Endodermal cell (in vitro differentiated cells): Measurements from ENCODE around the gene DNAJB2. TPM values are rescaled to one million over a fixed set of nuclear protein-coding genes. Genes with fewer than 3 reads are reported as not detected.
A peak's percentile ranks its signal among the peaks of the same experiment; 100 is the strongest.

Experiments used
- DNase-seq: peaks from one replicate; pipeline ENCODE4 v3.0.0-alpha.2; 2017
- H3K27ac ChIP-seq: 2 replicates; pipeline ENCODE4 v1.5.1; 2013; ENCODE audit warnings: mild to moderate bottlenecking, low read depth, low read length, moderate library complexity
- H3K27me3 ChIP-seq: 2 replicates; pipeline ENCODE4 v1.6.1; 2013; ENCODE audit warnings: mild to moderate bottlenecking, low read length, moderate library complexity; ENCODE audit not compliant: insufficient read depth, control insufficient read depth, poor library complexity, severe bottlenecking
- H3K36me3 ChIP-seq: 2 replicates; pipeline ENCODE4 v1.7.0; 2013; ENCODE audit warnings: mild to moderate bottlenecking, low read length, moderate library complexity; ENCODE audit not compliant: control insufficient read depth, insufficient read depth
- H3K4me1 ChIP-seq: one replicate; pipeline ENCODE4 v1.7.0; 2013; ENCODE audit warnings: low read length; ENCODE audit not compliant: control insufficient read depth, insufficient read depth
- H3K4me3 ChIP-seq: 2 replicates; pipeline ENCODE4 v1.5.1; 2013; ENCODE audit warnings: mild to moderate bottlenecking, low read length, moderate library complexity
- H3K9ac ChIP-seq: 2 replicates; pipeline ENCODE4 v1.6.1; 2013; ENCODE audit warnings: mild to moderate bottlenecking, low read length, moderate library complexity; ENCODE audit not compliant: poor library complexity, severe bottlenecking; ENCODE audit errors: extremely low read depth
- H3K9me3 ChIP-seq: 2 replicates; pipeline ENCODE4 v1.6.1; 2013; ENCODE audit warnings: mild to moderate bottlenecking, low read length, moderate library complexity; ENCODE audit not compliant: control insufficient read depth
- H3K27ac Mint-ChIP-seq: 2 replicates; pipeline ENCODE4 v1.8.0; 2020; ENCODE audit warnings: mixed read lengths
- H3K27me3 Mint-ChIP-seq: 2 replicates; pipeline ENCODE4 v1.8.0; 2021; ENCODE audit warnings: mild to moderate bottlenecking, mixed read lengths; ENCODE audit not compliant: insufficient read depth
- H3K36me3 Mint-ChIP-seq: 2 replicates; pipeline ENCODE4 v1.8.0; 2020; ENCODE audit warnings: low read depth, mixed read lengths
- H3K4me1 Mint-ChIP-seq: 2 replicates; pipeline ENCODE4 v1.8.0; 2020; ENCODE audit warnings: mixed read lengths
- H3K4me3 Mint-ChIP-seq: 2 replicates; pipeline ENCODE4 v1.8.0; 2020; ENCODE audit warnings: mild to moderate bottlenecking, moderate library complexity, mixed read lengths
- H3K9me3 Mint-ChIP-seq: 2 replicates; pipeline ENCODE4 v1.8.0; 2020; ENCODE audit warnings: mild to moderate bottlenecking, mixed read lengths
- WGBS, 2 experiments: methylation state at CpG; one replicate each; pipeline versions ENCODE4 v1.1.5 to v1.1.7; 2013; ENCODE audit warnings: missing lambda C conversion rate in 2 of 2, mixed read lengths in 1 of 2; ENCODE audit not compliant: insufficient coverage in 1 of 2, insufficient read length in 1 of 2; 5-methylcytosine and 5-hydroxymethylcytosine counted together
- total RNA-seq, 2 donors: library from RNA; stranded (reverse); fragmentation: NEBNext Ultra II Directional in 1 of 2; extraction: Animal tissue kit (Norgen Biotek cat#: 25700) in 1 of 2; gene quantifications; 2 replicates in 1 of 2; 3 replicates in 1 of 2; pipeline ENCODE4 v1.2.1, GENCODE V29; 2021
- TF ChIP-seq, protein P1 (sequence below): fragments of 200-600 bp; sonication (generic); conservative IDR thresholded peaks from 2 replicates; pipeline ENCODE4 v1.5.0; 2021; ENCODE audit warnings: antibody characterized with exemption, mild to moderate bottlenecking

DNAJB2 gene
- total RNA-seq, 2 donors from 2014 or later = 61.9 to 80.9 TPM

DNA sequence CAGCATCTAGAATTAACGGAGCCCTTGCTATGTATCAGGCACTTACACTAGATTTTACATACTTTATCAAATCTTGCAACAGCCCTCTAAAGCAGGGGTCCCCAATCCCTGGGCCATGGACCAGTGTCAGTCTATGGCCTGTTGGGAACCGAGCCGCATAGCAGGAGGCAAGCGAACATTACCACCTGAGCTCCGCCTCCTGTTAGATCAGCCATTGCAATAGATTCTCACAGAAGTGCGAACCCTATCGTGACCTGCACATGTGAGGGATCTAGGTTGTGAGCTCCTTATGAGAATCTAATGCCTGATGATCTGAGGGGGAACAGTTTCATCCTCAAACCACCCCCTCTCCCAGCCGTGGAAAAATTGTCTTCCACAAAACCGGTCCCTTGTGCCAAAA lies 13.4 kb downstream of the DNAJB2 start:
- H3K27me3 Mint-ChIP-seq = peaks cover 36% of the 10 kb centered on the region
- no peak overlapping the region for H3K27ac Mint-ChIP-seq
- no peak overlapping the region for H3K4me3 ChIP-seq
- no peaks in the 10 kb centered on the region for H3K36me3 Mint-ChIP-seq
- H3K27me3 ChIP-seq = peaks cover 9% of the 10 kb centered on the region
- 94 to 96% methylated on average over 6 to 9 of the region's 9 CpGs for WGBS, 2 experiments
- no peaks in the 10 kb centered on the region for H3K36me3 ChIP-seq
- no peak overlapping the region for H3K27ac ChIP-seq
- H3K4me1 ChIP-seq = no peaks in the 10 kb centered on the region
- H3K9me3 ChIP-seq = no peaks in the 10 kb centered on the region
- no peak overlapping the region for H3K4me3 Mint-ChIP-seq
- TF ChIP-seq, protein P1, sequence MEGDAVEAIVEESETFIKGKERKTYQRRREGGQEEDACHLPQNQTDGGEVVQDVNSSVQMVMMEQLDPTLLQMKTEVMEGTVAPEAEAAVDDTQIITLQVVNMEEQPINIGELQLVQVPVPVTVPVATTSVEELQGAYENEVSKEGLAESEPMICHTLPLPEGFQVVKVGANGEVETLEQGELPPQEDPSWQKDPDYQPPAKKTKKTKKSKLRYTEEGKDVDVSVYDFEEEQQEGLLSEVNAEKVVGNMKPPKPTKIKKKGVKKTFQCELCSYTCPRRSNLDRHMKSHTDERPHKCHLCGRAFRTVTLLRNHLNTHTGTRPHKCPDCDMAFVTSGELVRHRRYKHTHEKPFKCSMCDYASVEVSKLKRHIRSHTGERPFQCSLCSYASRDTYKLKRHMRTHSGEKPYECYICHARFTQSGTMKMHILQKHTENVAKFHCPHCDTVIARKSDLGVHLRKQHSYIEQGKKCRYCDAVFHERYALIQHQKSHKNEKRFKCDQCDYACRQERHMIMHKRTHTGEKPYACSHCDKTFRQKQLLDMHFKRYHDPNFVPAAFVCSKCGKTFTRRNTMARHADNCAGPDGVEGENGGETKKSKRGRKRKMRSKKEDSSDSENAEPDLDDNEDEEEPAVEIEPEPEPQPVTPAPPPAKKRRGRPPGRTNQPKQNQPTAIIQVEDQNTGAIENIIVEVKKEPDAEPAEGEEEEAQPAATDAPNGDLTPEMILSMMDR = no peak
- no peak overlapping the region for H3K9ac ChIP-seq
- DNase-seq = peak; percentile 28
- H3K4me1 Mint-ChIP-seq = no peaks in the 10 kb centered on the region
- no peaks in the 10 kb centered on the region for H3K9me3 Mint-ChIP-seq

DNA sequence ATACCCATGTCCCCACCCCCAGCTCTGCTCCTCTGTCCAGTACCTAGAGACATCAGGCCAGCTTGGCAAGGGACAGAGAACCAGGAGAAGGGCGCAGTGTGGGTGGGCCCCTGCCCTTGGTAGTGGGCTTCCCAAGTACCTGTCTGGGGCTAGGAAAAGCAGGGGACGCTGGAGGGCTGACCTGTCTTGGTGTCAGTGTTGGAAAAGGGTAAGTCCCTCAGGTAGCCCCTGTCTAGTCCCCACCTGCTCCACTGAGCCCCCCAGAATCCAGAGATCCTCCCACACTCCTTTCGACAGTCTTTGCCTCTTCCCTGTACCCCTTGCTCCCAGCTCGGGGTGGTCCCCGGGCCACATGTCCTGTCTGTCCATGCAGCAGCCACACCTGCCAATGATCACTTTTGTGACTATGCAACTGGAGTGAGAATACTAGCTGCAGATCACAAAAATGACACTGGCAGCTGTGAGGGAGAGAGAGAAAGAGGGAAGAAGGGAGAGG lies 14.6 kb downstream of the DNAJB2 start:
- Histone ChIP-seq H3K4me1 (no peaks in the 10 kb centered on the region), H3K27me3 (peaks cover 9% of the 10 kb centered on the region), H3K9me3 (no peaks in the 10 kb centered on the region), H3K9ac (no peak overlapping the region), H3K36me3 (no peaks in the 10 kb centered on the region), H3K27ac (no peak overlapping the region), H3K4me3 (peak overlapping the region; percentile 81)
- Mint-ChIP-seq H3K4me1 (peaks cover under 1% of the 10 kb centered on the region), H3K27ac (no peak overlapping the region), H3K36me3 (no peaks in the 10 kb centered on the region), H3K9me3 (no peaks in the 10 kb centered on the region), H3K4me3 (peak overlapping the region; percentile 73), H3K27me3 (peaks cover 40% of the 10 kb centered on the region)
- TF ChIP-seq, protein P1 = no peak
- no peak for DNase-seq
- 94 to 96% methylated on average over 3 to 5 of the region's 5 CpGs for WGBS, 2 experiments

DNA sequence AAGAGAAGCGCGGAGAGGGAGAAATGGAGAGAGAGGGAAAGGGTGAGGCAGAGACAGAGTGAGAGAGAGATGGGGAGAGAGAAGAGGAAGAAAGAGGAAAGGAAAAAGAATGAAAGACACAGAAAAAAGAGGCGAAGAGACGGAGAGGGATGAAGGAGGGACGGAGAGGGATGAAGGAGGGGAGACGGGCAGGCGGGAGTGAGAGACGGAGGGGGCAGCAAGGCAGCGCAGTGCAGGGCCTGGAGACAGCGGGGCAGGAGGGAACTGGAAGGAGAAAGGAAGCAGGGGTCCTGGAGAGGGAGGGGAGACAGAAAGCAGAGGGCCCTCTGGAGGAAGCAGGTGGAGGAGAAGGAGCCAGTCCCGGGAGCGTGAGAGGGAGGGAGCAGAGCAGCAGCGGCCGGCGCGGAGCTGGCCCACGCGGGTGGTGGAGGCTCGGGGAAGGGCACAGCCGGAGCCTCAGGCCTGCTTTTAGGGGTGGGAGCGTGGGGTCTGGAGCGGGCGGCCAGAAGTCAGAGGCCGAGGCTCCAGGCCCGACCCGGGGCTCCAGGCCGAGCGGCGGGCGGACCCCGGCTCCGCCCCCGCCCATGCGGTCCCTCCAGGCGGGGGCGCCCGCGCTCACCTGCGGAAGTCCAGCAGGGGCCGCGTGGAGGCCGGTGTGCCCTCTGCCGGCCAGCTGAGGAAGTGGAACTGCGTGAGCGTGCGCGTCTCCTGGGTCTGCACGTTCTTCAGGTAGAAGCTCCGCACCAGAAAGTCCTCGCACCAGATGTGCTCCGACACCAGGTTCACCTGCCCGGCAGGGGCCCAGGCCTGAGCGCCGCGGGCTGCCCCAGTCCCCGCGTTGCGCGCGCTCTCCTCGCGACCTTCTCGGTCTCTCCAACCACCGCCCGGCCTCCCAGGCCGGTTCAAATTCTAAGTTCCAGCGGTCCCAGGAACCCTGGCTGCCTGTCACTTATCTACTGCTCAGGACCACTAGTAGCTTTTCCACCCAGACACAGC lies 15.5 kb downstream of the DNAJB2 start:
- Histone ChIP-seq H3K9ac (peak overlapping the region; percentile 60), H3K4me1 (no peaks in the 10 kb centered on the region), H3K9me3 (no peaks in the 10 kb centered on the region), H3K27ac (no peak overlapping the region), H3K4me3 (peak overlapping the region; percentile 81), H3K36me3 (no peaks in the 10 kb centered on the region), H3K27me3 (peaks cover 17% of the 10 kb centered on the region)
- peaks cover 47% of the 10 kb centered on the region for H3K27me3 Mint-ChIP-seq
- H3K36me3 Mint-ChIP-seq = no peaks in the 10 kb centered on the region
- 9 to 11% methylated on average over 53 to 67 of the region's 67 CpGs for WGBS, 2 experiments
- H3K4me1 Mint-ChIP-seq = peaks cover 3% of the 10 kb centered on the region
- H3K27ac Mint-ChIP-seq = peak overlapping the region; percentile 88
- TF ChIP-seq, protein P1 = peak; percentile 100
- peak; percentile 97 for DNase-seq
- H3K9me3 Mint-ChIP-seq = no peaks in the 10 kb centered on the region
- peak overlapping the region; percentile 73 for H3K4me3 Mint-ChIP-seq
